Measurements from ENCODE around the gene ADD1. TPM values are rescaled to one million over a fixed set of nuclear protein-coding genes. Genes with fewer than 3 reads are reported as not detected.

Gene ADD1
- total and polyA plus RNA-seq, 2 of the 13 experiments (the other 11 are each of a cell fraction or from before 2014, with no cell fraction given), result 73.9 to 122 TPM

GRCh38 chr4:2937146-2937857 is 93.7 kb downstream of the ADD1 start (continued):
- TF ChIP-seq MXI1 (IDR thresholded peaks at IDR 0.05; ENCODE audit: borderline replicate concordance, low read depth, low read length) (peak; percentile 72; the same call in 1 of the 3 replicates), ZNF761 (CRISPR knock-in tag; conservative IDR thresholded peaks at IDR 0.05) (no peak), NR2F1 (CRISPR knock-in tag; IDR thresholded peaks at IDR 0.05) (peak; percentile 85 to 89), PHF5A (CRISPR knock-in tag; IDR thresholded peaks at IDR 0.05; ENCODE audit: low read depth, unreplicated experiment) (no peak), BCL3 (CRISPR knock-in tag; IDR thresholded peaks at IDR 0.05) (peak; percentile 94), ZNF232 (CRISPR knock-in tag; IDR thresholded peaks at IDR 0.05; ENCODE audit: borderline replicate concordance) (peak; percentile 37; the same call in 1 of the 2 replicates), NR2F2 (IDR thresholded peaks at IDR 0.05; ENCODE audit: borderline replicate concordance, low read depth) (peak; percentile 87; the same call in 1 of the 2 replicates), ZNF556 (CRISPR knock-in tag; IDR thresholded peaks at IDR 0.05; ENCODE audit: borderline replicate concordance) (peak; percentile 86), GLMP (CRISPR knock-in tag; IDR thresholded peaks at IDR 0.05; ENCODE audit: borderline replicate concordance) (no peak), NCOA1 (CRISPR knock-in tag; IDR thresholded peaks at IDR 0.05) (0 out of 2 replicates have a peak, but pooled peaks have one; percentile 44), ATF7-NPFF (CRISPR knock-in tag; IDR thresholded peaks at IDR 0.05; ENCODE audit: low read depth) (peak; percentile 75; the same call in 1 of the 2 replicates), TBX3 (IDR thresholded peaks at IDR 0.05; ENCODE audit: borderline replicate concordance) (peak; percentile 87), ESRRA (CRISPR knock-in tag; IDR thresholded peaks at IDR 0.05; ENCODE audit: low read depth) (peak; percentile 74), HDAC2 (CRISPR knock-in tag; IDR thresholded peaks at IDR 0.05) (peak; percentile 91), HMGXB4 (CRISPR knock-in tag; IDR thresholded peaks at IDR 0.05; ENCODE audit: borderline replicate concordance in 1 of 2, low read depth in 1 of 2) (peak; percentile 50 to 67; a peak in 2 of 4 replicates), ZNF850 (CRISPR knock-in tag; conservative IDR thresholded peaks at IDR 0.05) (no peak), ZNF264 (CRISPR knock-in tag; IDR thresholded peaks at IDR 0.05) (0 out of 2 replicates have a peak, but pooled peaks have one; percentile 55), SP1 (IDR thresholded peaks at IDR 0.05) (no peak), SP1 (CRISPR knock-in tag; IDR thresholded peaks at IDR 0.05) (no peak), ZNF788 (CRISPR knock-in tag; IDR thresholded peaks at IDR 0.05; ENCODE audit: borderline replicate concordance) (peak; percentile 92; the same call in 1 of the 2 replicates), TMF1 (CRISPR knock-in tag; IDR thresholded peaks at IDR 0.05; ENCODE audit: low read depth) (0 out of 2 replicates have a peak, but pooled peaks have one; percentile 26), ZKSCAN1 (IDR thresholded peaks at IDR 0.05; ENCODE audit: low read length) (peak; percentile 71; the same call in 1 of the 2 replicates), CREB1 (IDR thresholded peaks at IDR 0.05) (no peak), CREB1 (CRISPR knock-in tag; IDR thresholded peaks at IDR 0.05) (peak; percentile 77), MYNN (CRISPR knock-in tag; IDR thresholded peaks at IDR 0.05; ENCODE audit: low read depth) (no peak), NR2F6 (IDR thresholded peaks at IDR 0.05) (peak; percentile 93), NR2F6 (CRISPR knock-in tag; IDR thresholded peaks at IDR 0.05) (peak; percentile 96)
